Progenitor cell of endocrine pancreas (in vitro differentiated cells): ENCODE results near the gene EVL. TPM values are rescaled to one million over a fixed set of nuclear protein-coding genes. Genes with fewer than 3 reads are reported as not detected.

ENCODE experiments used
- DNase-seq: peaks from one replicate; pipeline ENCODE4 v3.0.0; 2021; ENCODE audit warnings: low spot score; ENCODE audit not compliant: unreplicated experiment
- H3K27ac Mint-ChIP-seq: 2 replicates; pipeline ENCODE4 v1.8.0; 2021; ENCODE audit warnings: mild to moderate bottlenecking, moderate library complexity, mixed read lengths
- H3K27me3 Mint-ChIP-seq: 2 replicates; pipeline ENCODE4 v1.8.0; 2021; ENCODE audit warnings: mixed read lengths
- H3K36me3 Mint-ChIP-seq: 2 replicates; pipeline ENCODE4 v1.8.0; 2022; ENCODE audit warnings: mixed read lengths; ENCODE audit not compliant: insufficient read depth
- H3K4me1 Mint-ChIP-seq: 2 replicates; pipeline ENCODE4 v1.8.0; 2021; ENCODE audit warnings: low read depth, mixed read lengths
- H3K4me3 Mint-ChIP-seq: 2 replicates; pipeline ENCODE4 v1.8.0; 2021; ENCODE audit warnings: low read depth, mild to moderate bottlenecking, moderate library complexity, mixed read lengths
- H3K9me3 Mint-ChIP-seq: 2 replicates; pipeline ENCODE4 v1.8.0; 2021; ENCODE audit warnings: low read depth, mixed read lengths
- microRNA-seq: library from miRNA; unstranded; fragments of <30 nt; microRNA quantifications from one replicate; pipeline ENCODE4 v1.1.0, GENCODE V29; 2020; ENCODE audit warnings: borderline number of aligned reads; ENCODE audit not compliant: unreplicated experiment
- total RNA-seq: library from RNA; stranded (reverse); gene quantifications from 2 replicates; pipeline ENCODE4 v1.2.1, GENCODE V29; 2021
- TF ChIP-seq, protein P1 (sequence below): fragments of 200-600 bp; sonication (generic); IDR thresholded peaks from one replicate; pipeline ENCODE4 v1.5.0; 2021; ENCODE audit warnings: antibody characterized with exemption, mild to moderate bottlenecking; ENCODE audit not compliant: unreplicated experiment

The EVL gene
- total RNA-seq, 1 donor from 2014 or later = 207 TPM

DNA sequence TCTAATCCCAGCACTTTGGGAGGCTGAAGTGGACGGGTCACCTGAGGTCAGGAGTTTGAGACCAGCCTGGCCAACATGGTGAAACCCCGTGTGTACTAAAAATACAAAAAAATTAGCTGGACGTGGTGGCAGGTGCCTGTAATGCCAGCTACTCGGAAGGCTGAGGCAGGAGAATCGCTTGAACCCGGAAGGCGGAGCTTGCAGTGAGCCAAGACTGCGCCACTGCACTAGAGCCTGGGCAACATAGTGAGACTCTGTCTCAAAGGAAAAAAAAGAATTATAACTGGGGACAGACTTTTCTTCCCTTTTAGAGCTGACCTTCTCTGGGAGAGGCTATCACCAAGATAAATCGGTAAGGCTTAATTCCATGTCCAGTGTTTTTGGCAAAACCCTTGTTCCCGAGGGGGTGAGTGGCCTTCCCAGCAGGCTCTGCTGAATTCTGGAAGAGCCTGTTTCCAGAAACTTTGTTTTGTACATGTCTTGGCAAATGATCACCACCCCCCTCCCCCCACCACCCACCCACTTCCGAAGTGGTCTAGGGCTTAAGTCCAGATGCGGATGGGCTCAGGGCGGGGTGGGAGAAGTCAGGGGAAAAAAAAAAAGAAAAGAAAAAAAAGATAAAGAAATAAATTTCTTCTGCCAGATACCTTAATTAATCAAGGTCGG lies 126.5 kb downstream of the EVL start:
- Mint-ChIP-seq H3K4me3 (no peak overlapping the region), H3K36me3 (peaks cover 2% of the 10 kb centered on the region), H3K4me1 (peaks cover 9% of the 10 kb centered on the region), H3K27ac (no peak overlapping the region), H3K9me3 (peaks cover 3% of the 10 kb centered on the region), H3K27me3 (no peaks in the 10 kb centered on the region)
- TF ChIP-seq, protein P1, sequence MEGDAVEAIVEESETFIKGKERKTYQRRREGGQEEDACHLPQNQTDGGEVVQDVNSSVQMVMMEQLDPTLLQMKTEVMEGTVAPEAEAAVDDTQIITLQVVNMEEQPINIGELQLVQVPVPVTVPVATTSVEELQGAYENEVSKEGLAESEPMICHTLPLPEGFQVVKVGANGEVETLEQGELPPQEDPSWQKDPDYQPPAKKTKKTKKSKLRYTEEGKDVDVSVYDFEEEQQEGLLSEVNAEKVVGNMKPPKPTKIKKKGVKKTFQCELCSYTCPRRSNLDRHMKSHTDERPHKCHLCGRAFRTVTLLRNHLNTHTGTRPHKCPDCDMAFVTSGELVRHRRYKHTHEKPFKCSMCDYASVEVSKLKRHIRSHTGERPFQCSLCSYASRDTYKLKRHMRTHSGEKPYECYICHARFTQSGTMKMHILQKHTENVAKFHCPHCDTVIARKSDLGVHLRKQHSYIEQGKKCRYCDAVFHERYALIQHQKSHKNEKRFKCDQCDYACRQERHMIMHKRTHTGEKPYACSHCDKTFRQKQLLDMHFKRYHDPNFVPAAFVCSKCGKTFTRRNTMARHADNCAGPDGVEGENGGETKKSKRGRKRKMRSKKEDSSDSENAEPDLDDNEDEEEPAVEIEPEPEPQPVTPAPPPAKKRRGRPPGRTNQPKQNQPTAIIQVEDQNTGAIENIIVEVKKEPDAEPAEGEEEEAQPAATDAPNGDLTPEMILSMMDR = no peak
- DNase-seq = no peak

DNA sequence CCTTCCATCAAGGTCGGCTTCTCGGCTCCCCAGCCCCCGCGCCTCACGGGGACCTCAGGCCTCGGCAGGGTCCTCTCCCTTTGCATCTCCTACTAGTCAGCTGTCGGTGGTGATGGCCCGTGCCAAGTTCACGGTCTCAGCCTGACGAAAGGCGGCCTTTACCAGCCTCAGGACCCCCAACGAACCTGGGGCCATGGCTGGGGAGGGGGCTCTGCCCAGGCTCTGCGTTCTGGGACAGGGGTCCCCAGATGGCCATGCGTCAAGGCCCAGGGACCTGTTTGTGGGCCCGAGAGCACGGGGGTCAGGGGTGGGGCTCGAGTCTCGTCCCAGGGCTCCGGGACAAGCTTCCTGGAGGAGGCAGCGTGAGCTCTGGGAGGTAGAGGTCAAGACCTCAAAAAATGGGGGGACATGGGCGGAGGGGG lies 127.0 kb downstream of the EVL start:
- Mint-ChIP-seq H3K9me3 (peaks cover 3% of the 10 kb centered on the region), H3K36me3 (peaks cover 2% of the 10 kb centered on the region), H3K4me3 (peak overlapping the region; percentile 31), H3K4me1 (peaks cover 9% of the 10 kb centered on the region), H3K27ac (peak overlapping the region; percentile 80), H3K27me3 (no peaks in the 10 kb centered on the region)
- TF ChIP-seq, protein P1 = no peak
- DNase-seq = peak; percentile 26

DNA sequence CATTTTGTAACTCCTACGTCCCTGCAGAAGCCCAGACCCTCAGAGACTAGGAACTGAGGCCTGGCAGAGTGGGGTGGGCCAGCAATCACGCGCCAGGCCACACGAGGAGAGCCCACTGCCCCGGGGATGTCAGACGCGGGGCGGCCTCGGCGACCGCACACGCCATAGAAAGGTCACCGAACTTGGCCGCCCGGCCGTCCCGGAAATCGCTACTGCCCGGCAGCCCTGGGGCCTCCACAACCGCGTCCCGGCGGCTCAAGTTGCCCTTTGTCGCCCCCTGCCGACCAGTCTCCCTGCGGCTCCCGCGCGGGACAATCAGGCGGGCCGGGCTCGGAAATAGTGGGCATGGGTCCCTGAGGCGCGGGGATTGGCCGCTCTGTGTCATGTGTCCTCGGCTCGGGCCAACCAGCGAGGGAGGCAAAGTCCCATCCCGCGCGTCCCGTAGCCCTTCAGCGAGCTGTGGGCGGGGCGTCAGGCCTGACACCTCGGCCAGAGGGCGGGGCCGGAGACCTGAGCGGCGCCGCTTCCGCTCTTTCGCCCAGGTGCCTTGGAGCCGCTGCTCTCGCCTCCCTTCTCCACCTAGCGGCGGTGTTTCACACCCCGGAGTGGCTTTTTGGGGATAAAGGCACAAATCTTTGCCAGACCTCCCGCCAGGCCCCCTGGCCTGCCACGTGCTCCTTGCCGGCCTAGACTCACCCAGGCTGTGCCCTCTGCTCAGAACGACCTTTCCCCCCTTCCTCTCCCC lies 127.6 kb downstream of the EVL start:
- Mint-ChIP-seq H3K27ac (peak overlapping the region; percentile 91), H3K27me3 (no peaks in the 10 kb centered on the region), H3K4me3 (peak overlapping the region; percentile 47), H3K9me3 (peaks cover 3% of the 10 kb centered on the region), H3K36me3 (peaks cover 2% of the 10 kb centered on the region), H3K4me1 (peaks cover 9% of the 10 kb centered on the region)
- DNase-seq = peak; percentile 100
- TF ChIP-seq, protein P1 = peak; percentile 84

Small RNA genes lying within 50 kb of the gene (microRNA-seq; reads per million reads assigned to microRNA genes)
- gene MIR151B (23.9 reads per million, percentile 32 among the genes with 10 or more reads in this experiment), gene MIR342 (5,219 reads per million, percentile 89 among the genes with 10 or more reads in this experiment)

Other genes with a start within 250 kb of the EVL start
- gene DEGS2, start 94.2 kb downstream of the EVL start, total RNA-seq = 0.73 and 1.3 TPM in 2 replicates
- gene YY1, start 173.7 kb downstream of the EVL start, total RNA-seq = 86.6 and 90.2 TPM in 2 replicates
- 236 and 238 TPM in 2 replicates for gene SLC25A29, start 241.0 kb downstream of the EVL start, total RNA-seq